A375 (cell line): ENCODE data around the gene MPND. TPM values are rescaled to one million over a fixed set of nuclear protein-coding genes. Genes with fewer than 3 reads are reported as not detected.

Experiments
- total RNA-seq: library from RNA; depleted of rRNA; stranded (reverse); fragments of >200 nt; shearing (Covaris generic); gene quantifications from 2 replicates; pipeline ENCODE4 v1.2.3, GENCODE V29; 2014; rRNA removed

MPND gene
- 5.1 and 7.1 TPM in 2 replicates for total RNA-seq

GRCh38 chr19:4343370-4344307 lies at the start of gene MPND:
Gene MPND (plus strand): TSS chr19:4343562. CDS start chr19:4343594, 32 bp downstream.

DNA sequence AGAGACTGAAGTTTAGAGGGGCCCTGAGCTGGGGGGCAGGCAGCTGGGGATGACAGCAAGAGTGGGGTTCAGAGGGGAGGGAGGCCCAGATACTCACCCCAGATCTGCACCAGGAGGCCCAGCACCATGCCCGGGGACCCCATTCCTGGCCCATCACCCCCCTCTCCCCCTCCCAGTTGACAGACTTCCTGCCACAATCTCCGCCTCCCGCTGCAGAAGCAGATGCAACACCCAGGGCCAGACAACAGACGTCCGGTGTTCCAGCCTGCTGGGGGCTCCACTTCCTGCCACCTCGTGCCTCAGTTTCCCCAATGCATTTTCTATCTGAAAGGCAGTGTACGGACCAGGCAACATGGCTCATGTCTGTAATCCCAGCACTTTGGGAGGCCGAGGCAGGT lies 41.1 kb upstream of the MPND start, which contains the start of gene TMIGD2:
Gene TMIGD2, minus strand, starts transcription at position 147 of the 398 bp plus-strand sequence. Its CDS starts 4 bp downstream, at position 143.

GRCh38 chr19:4304538-4305256 lies 38.7 kb upstream of the MPND start, which contains the start of gene FSD1:
Gene FSD1 (plus strand): TSS chr19:4304598. CDS start chr19:4304747, 149 bp downstream.

GRCh38 chr19:4338441-4339355 lies 4.7 kb upstream of the MPND start, which contains the start of gene STAP2:
Gene STAP2 (minus strand): TSS chr19:4338827. CDS start chr19:4338753, 74 bp downstream.

GRCh38 chr19:4400135-4400936 lies 57.0 kb downstream of the MPND start, which contains the start of gene SH3GL1:
Gene SH3GL1 (minus strand): TSS chr19:4400547. CDS start chr19:4400368, 179 bp downstream.

DNA sequence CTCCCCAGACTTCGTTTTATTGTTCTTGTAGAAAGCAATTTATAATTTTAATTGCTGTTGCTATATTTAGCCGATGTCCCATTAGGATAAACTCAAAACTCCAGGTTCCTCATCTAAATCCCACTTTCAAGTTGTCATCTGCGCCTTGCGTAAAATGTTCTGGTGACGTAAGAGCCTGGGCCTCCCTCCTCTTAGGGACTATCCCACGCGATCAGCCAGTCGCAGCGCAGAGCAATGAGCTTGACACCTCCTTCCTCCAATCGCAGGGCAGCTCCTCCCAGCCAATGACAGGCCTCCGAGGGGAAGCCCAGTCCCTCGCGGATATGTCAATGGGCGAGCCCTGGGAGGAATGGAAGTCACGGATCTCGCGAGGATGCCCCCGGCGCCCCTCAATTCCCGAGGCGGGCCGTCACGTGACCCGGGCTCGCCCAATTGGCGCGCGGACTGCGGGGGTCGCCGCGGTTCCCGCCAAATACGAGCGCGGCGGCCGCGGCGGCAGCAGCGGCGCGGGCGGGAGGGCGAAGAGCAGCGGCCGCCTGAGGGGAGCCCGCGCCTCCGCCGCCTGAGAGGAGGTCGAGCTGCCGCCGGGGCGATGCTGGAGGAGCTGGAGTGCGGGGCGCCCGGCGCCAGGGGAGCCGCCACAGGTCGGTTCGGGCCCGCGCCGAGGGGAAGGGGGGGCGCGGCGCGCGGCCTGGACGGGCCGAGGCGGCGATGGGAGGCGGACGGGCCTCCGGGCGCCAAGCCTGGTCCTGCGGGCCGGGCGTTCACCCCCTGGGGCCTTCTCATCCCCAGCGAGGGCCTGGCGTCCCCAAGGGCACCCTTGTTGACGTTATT lies 59.0 kb downstream of the MPND start, which contains the start of gene CHAF1A:
Gene CHAF1A, plus strand, starts transcription at position 470 of the 834 bp plus-strand sequence. Its CDS starts 123 bp downstream, at position 593.

Other genes starting within 250 kb of the MPND start
- 135 and 145 TPM in 2 replicates for gene MAP2K2, start 219.4 kb upstream of the MPND start, total RNA-seq
- gene CREB3L3, start 189.9 kb upstream of the MPND start, total RNA-seq, result not detected in 2 replicates
- gene SIRT6, start 161.0 kb upstream of the MPND start, total RNA-seq, result 26.9 and 28.0 TPM in 2 replicates
- 0.49 and 0.80 TPM in 2 replicates for gene ANKRD24, start 160.9 kb upstream of the MPND start, total RNA-seq
- 1.8 and 4.5 TPM in 2 replicates for gene EBI3, start 114.0 kb upstream of the MPND start, total RNA-seq
- 48.2 and 48.4 TPM in 2 replicates for gene YJU2, start 96.5 kb upstream of the MPND start, total RNA-seq
- gene SHD, start 64.3 kb upstream of the MPND start, total RNA-seq, result not detected in 2 replicates
- not detected in 2 replicates for gene TMIGD2, start 41.2 kb upstream of the MPND start, total RNA-seq
- 46.5 and 48.8 TPM in 2 replicates for gene FSD1, start 39.0 kb upstream of the MPND start, total RNA-seq
- gene STAP2, start 4.7 kb upstream of the MPND start, total RNA-seq, result 7.2 and 7.9 TPM in 2 replicates
- 79.5 and 85.0 TPM in 2 replicates for gene SH3GL1, start 57.0 kb downstream of the MPND start, total RNA-seq
- gene CHAF1A, start 59.1 kb downstream of the MPND start, total RNA-seq, result 65.7 and 78.7 TPM in 2 replicates
- gene UBXN6, start 114.2 kb downstream of the MPND start, total RNA-seq, result 80.4 and 87.6 TPM in 2 replicates
- 75.7 and 79.9 TPM in 2 replicates for gene HDGFL2, start 128.7 kb downstream of the MPND start, total RNA-seq
- 3.9 and 4.1 TPM in 2 replicates for gene PLIN4, start 174.9 kb downstream of the MPND start, total RNA-seq
- gene PLIN5, start 191.7 kb downstream of the MPND start, total RNA-seq, result 0.15 and 1.4 TPM in 2 replicates
- gene LRG1, start 196.5 kb downstream of the MPND start, total RNA-seq, result 0.11 TPM in 1 of 2 replicates, not detected in the other
- gene SEMA6B, start 216.1 kb downstream of the MPND start, total RNA-seq, result 27.4 and 35.0 TPM in 2 replicates